Mammary microvascular endothelial cell (primary cell): Measurements from ENCODE around the gene TAF6L. TPM values are rescaled to one million over a fixed set of nuclear protein-coding genes. Genes with fewer than 3 reads are reported as not detected.

Experiments
- total RNA-seq: library from RNA; depleted of rRNA; stranded (reverse); fragments of >200 nt; gene quantifications from 2 replicates; pipeline ENCODE4 v1.2.3, GENCODE V29; 2015

Gene TAF6L
- total RNA-seq = 23.3 and 24.0 TPM in 2 replicates

DNA sequence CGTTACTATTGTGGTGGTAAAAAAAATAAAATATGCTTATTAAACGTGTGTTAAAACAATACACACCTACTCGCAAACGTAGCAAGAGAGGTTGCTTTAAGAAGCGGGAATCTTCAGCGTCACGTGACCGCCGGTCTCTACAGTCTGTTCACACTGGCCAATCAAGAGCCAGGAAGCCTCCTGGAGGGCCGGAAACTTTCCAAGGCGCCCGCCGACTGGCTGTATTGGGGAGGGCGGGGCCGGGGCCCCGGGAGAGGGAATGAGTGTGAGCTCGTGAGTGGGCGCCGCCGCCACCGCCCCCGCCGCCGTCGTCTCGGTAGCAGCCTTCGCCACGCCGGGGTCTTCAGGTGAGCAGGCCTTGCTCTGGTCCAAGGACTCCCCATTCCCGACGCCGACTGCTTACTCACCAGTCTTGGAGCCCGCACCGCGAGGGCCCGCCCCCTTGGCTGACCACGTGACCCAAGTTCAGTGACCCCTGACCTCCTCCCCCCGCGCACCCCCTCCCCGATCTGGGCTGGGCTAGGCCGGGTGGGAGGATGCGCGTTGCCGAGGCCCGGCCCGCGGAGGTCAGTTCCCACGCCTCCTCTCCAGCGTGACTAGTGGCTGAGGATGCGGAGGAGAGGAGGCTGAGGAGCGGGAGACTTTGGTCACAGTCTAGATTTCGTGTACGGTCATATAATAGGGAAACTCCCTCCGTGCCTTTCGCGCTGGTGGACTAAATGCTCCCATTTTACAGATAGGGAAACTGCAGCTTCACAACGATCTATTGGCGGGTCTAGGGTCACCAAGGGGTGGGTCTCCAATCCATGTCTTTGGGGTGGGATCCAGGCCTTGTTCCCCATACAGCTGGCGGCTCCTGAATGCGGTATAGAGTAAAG, at the start of gene TAF6L:
TAF6L (plus strand) TSS at position 253 of the 878 bp plus-strand sequence. CDS start 4,388 bp downstream, outside the sequence.

DNA sequence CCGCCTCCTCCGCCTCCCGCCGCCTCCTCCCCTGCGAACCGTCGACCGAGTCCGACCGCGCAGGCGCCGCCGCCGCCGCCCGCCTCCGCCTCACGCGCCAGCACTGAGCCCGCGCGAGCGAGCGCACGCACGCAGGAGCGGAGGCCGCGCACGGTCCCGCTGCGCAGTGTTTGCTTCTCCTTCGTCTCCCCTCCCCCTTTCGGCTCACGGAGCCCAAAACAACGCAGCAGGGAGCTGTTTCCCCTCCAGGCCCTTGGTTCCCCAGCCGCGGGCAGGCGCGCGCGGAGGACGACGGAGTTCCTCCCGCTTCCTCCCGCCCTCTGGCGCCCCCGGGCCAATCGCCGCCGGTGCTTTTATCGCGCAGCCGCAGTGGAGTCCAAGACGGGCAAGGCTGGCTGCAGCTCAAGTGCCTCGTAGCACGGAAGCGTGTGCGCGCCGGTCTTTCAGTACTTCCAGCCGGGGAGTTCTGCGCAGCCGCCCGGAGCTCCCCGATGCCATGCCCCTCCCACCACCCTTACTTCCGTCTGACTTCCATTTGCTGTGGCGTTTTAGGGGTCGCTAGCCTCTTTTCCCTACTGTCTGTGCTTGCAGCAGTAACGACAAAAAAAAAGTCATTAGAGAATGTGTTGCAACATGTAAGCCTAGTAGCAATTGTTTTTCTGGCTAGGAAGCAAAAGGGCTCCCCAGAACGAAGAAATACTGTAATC, 43.9 kb upstream of the TAF6L start, which contains the start of gene HNRNPUL2:
HNRNPUL2 (minus strand) TSS at position 293 of the 707 bp plus-strand sequence. CDS start 301 bp downstream, outside the sequence.

DNA sequence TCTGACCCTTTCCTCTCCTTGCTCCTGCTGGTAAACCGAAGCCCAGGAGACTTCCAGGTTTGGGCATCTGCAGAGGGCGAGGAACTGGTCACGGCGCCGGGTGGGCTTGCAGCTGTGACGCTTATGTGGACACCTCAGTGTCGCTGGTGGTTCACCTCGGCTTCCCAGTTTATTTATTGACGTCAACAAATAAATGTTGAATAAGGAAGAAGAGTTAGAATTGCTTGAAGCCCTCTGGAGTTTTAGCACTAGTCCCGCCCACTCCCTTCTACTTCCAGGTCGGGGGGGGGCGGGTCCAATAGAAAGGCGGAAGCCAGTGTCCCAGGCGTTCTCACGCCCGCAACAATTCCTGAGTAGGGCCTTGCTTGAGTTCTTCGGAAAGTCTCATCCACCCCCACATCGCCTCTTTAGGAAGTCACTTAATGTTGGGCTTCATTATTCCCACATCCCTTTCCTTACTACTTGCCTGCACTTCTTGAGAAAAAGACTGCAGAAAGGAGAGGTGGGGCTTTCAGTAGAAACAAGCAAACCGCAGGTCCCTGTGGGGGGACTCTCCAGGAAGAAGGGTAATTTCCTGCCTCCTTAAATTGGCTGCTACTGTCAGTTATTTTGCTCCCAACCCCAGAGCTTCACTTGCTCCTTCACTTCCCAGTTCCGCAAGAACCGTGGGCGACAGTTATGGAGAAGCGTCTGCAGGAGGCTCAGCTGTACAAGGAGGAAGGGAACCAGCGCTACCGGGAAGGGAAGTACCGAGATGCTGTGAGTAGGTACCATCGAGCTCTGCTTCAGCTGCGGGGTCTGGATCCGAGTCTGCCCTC, 42.8 kb upstream of the TAF6L start, which contains the start of gene TTC9C:
TTC9C (plus strand) TSS at position 316 of the 818 bp plus-strand sequence; CDS start at position 679, 363 bp downstream.

DNA sequence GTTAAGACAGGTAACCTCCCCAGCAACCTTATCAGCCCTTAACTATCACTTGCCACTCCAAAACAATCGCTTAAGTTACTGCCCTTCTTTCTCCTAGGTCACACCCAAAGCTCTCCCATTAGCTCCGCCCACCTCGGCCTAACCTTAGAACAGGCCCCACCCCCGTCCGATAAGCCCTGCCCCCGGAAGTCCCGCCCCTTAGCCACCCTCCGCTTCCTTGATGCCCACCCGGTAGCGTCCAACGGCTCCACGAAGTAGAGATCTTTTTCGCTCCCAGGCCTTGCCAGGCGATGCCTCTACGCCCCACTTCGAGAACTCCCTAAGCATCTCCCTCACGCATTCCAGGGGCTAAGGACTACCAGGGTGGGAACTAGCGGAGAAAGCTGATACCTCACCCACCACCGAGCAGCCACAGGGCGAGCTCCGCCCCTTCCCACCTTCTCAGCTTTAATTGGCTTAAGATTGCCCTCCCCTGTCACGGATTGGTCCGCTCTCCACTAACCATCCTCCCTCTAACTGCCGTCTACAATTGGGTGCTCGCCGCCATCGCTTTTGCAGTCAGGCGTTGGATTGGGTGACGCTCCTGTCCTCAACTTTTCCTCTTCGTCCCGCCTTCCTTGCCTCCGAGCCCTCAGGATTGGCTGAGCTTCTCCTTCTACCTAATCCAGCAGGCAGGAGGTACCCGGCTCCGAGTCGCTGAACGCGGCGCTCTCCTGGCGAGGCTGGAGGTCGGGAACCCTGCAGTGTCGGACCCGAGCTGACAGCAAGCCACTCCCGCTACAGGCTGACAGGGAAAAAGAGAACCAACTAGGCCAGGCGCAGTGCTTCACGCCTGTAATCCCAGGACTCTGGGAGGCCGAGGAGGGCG, 17.2 kb upstream of the TAF6L start, which contains the start of gene ZBTB3:
ZBTB3 (minus strand) TSS at position 425 of the 868 bp plus-strand sequence. CDS start 496 bp downstream, outside the sequence.

DNA sequence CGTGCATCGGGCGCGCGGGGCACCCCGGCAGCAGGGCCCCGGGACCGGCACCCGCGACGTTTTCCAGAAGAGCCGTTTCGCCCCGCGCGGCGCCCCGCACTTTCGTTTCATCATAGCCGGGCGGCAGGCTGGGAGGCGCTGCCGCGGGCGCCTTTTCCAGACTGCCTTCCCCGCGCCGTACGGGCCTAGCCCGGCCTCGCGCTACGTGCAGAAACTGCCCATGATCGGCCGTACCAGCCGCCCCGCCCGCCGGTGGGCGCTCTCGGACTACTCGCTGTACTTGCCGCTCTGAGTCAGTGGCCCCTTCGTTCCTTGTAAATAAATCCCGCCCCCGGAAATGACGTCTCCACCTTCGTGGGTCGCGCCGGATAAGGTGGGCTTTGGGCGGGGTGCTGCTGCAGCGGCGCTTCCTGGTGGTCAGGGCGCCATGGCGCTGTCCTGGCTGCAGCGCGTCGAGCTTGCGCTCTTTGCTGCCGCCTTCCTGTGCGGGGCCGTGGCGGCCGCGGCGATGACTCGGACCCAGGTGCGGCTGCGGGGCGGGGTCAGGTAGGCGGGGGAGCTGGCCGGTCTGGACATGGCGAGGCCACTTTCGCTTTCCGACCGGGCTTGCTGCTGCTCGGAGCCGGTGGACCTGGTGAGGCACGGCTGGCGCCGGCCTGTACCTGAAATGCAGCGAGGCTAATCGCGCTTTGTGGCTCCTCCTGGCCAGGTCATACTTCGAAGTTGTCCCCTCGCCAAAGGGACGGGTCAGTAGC, 16.0 kb downstream of the TAF6L start, which contains the start of gene TMEM179B:
TMEM179B (plus strand) TSS at position 398 of the 755 bp plus-strand sequence; CDS start at position 428, 30 bp downstream.

DNA sequence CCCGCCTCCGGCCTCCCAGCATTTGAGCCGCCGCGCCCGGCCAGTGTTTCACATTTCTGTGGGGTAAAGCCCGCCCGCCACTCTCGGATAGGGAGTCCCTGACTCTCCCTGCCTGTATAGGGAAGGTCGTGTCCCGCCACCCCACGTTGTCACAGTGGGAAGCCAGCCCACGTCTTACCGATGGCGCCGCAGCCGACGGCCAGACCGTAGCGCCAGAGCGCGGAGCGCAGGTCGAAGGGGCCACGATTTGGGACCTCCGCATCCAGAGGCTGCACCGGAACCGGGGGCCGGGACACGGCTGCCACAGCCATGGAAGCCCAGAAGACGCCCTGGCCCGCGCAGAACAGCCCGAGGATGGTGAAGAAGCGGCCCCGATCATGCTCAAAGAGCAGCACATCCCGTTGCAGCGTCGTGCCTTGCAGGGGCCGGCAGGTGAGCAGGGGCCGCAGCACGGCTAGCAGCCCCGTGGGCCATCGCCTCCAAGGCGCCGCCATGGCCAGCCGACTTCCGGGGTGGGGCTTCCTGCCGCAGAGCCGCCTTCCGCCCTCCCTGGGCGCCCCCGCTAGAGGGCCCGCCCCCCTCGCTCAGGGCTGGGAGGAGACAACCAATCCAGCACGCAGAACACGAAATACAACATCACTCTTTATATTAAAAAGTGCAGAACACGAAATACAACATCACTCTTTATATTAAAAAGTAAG, 20.5 kb downstream of the TAF6L start, which contains the start of gene TMEM223:
TMEM223 (minus strand) TSS at position 506 of the 701 bp plus-strand sequence; CDS start at position 494, 12 bp downstream.

GRCh38 chr11:62805076-62805892, 34.1 kb downstream of the TAF6L start, which contains the start of gene NXF1:
TSS of gene NXF1 (minus strand) at chr11:62805440. CDS start at chr11:62805356, 84 bp downstream.

GRCh38 chr11:62831520-62832335, 60.5 kb downstream of the TAF6L start, which contains the start of gene STX5:
TSS of gene STX5 (minus strand) at chr11:62832051. CDS start at chr11:62831243, 808 bp downstream.

GRCh38 chr11:62832336-62833234, 61.4 kb downstream of the TAF6L start, which contains the start of gene TEX54:
TSS of gene TEX54 (minus strand) at chr11:62832841.

Other genes starting within 250 kb of the TAF6L start
- gene AHNAK, start 224.6 kb upstream of the TAF6L start, total RNA-seq = 391 and 413 TPM in 2 replicates
- gene EEF1G, start 197.5 kb upstream of the TAF6L start, total RNA-seq = 1,562 and 1,604 TPM in 2 replicates
- 12.6 and 15.8 TPM in 2 replicates for gene TUT1, start 179.9 kb upstream of the TAF6L start, total RNA-seq
- 155 and 164 TPM in 2 replicates for gene MTA2, start 169.5 kb upstream of the TAF6L start, total RNA-seq
- 28.5 and 30.8 TPM in 2 replicates for gene EML3, start 158.6 kb upstream of the TAF6L start, total RNA-seq
- gene ROM1, start 158.1 kb upstream of the TAF6L start, total RNA-seq = 1.3 and 7.3 TPM in 2 replicates
- 26.6 and 34.2 TPM in 2 replicates for gene B3GAT3, start 149.4 kb upstream of the TAF6L start, total RNA-seq
- 220 and 258 TPM in 2 replicates for gene GANAB, start 124.8 kb upstream of the TAF6L start, total RNA-seq
- 28.9 and 31.1 TPM in 2 replicates for gene INTS5, start 118.1 kb upstream of the TAF6L start, total RNA-seq
- gene C11orf98, start 106.2 kb upstream of the TAF6L start, total RNA-seq = 72.4 TPM in 2 replicates
- 3.5 and 3.8 TPM in 2 replicates for gene CSKMT, start 106.1 kb upstream of the TAF6L start, total RNA-seq
- 11.8 and 15.9 TPM in 2 replicates for gene UQCC3, start 99.7 kb upstream of the TAF6L start, total RNA-seq
- gene LBHD1, start 99.1 kb upstream of the TAF6L start, total RNA-seq = 2.2 and 2.8 TPM in 2 replicates
- gene UBXN1, start 92.3 kb upstream of the TAF6L start, total RNA-seq = 110 and 132 TPM in 2 replicates
- 0.05 TPM in 1 of 2 replicates, not detected in the other for gene LRRN4CL, start 81.9 kb upstream of the TAF6L start, total RNA-seq
- gene BSCL2, start 64.0 kb upstream of the TAF6L start, total RNA-seq = 28.1 and 37.9 TPM in 2 replicates
- not detected in 2 replicates for gene GNG3, start 63.7 kb upstream of the TAF6L start, total RNA-seq
- gene HNRNPUL2, start 43.9 kb upstream of the TAF6L start, total RNA-seq = 8.7 and 10.3 TPM in 2 replicates
- gene TTC9C, start 42.9 kb upstream of the TAF6L start, total RNA-seq = 28.2 and 32.2 TPM in 2 replicates
- 8.0 and 14.2 TPM in 2 replicates for gene ZBTB3, start 17.2 kb upstream of the TAF6L start, total RNA-seq
- gene POLR2G, start 9.8 kb upstream of the TAF6L start, total RNA-seq = 78.9 and 90.7 TPM in 2 replicates
- gene TMEM179B, start 16.0 kb downstream of the TAF6L start, total RNA-seq = 63.6 and 66.8 TPM in 2 replicates
- 25.3 and 27.1 TPM in 2 replicates for gene TMEM223, start 20.6 kb downstream of the TAF6L start, total RNA-seq
- gene NXF1, start 34.0 kb downstream of the TAF6L start, total RNA-seq = 36.0 and 45.9 TPM in 2 replicates
- 26.4 and 28.9 TPM in 2 replicates for gene STX5, start 60.7 kb downstream of the TAF6L start, total RNA-seq
- not detected in 2 replicates for gene TEX54, start 61.4 kb downstream of the TAF6L start, total RNA-seq
- 58.9 and 62.4 TPM in 2 replicates for gene WDR74, start 68.2 kb downstream of the TAF6L start, total RNA-seq
- gene SLC3A2, start 109.5 kb downstream of the TAF6L start, total RNA-seq = 156 and 171 TPM in 2 replicates
- 0.07 TPM in 1 of 2 replicates, not detected in the other for gene CHRM1, start 150.0 kb downstream of the TAF6L start, total RNA-seq
- gene SLC22A6, start 213.6 kb downstream of the TAF6L start, total RNA-seq = not detected in 2 replicates
- gene SLC22A8, start 244.4 kb downstream of the TAF6L start, total RNA-seq = not detected in 2 replicates